Measurements from ENCODE around the gene HGF.

- no peak for TF ChIP-seq TAF1 (IDR thresholded peaks at IDR 0.05; ENCODE audit: low read depth, low read length)
- TF ChIP-seq, protein P1, sequence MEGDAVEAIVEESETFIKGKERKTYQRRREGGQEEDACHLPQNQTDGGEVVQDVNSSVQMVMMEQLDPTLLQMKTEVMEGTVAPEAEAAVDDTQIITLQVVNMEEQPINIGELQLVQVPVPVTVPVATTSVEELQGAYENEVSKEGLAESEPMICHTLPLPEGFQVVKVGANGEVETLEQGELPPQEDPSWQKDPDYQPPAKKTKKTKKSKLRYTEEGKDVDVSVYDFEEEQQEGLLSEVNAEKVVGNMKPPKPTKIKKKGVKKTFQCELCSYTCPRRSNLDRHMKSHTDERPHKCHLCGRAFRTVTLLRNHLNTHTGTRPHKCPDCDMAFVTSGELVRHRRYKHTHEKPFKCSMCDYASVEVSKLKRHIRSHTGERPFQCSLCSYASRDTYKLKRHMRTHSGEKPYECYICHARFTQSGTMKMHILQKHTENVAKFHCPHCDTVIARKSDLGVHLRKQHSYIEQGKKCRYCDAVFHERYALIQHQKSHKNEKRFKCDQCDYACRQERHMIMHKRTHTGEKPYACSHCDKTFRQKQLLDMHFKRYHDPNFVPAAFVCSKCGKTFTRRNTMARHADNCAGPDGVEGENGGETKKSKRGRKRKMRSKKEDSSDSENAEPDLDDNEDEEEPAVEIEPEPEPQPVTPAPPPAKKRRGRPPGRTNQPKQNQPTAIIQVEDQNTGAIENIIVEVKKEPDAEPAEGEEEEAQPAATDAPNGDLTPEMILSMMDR (IDR thresholded peaks at IDR 0.05; ENCODE audit: control extremely low read depth in 1 of 3, insufficient read depth in 1 of 3, low read depth in 1 of 3, low read length in 3 of 3): no peak
- TF ChIP-seq NRF1 (IDR thresholded peaks at IDR 0.05; ENCODE audit: low read depth, low read length): no peak
- no peak for TF ChIP-seq E2F6 (IDR thresholded peaks at IDR 0.05)
- TF ChIP-seq POLR2A (IDR thresholded peaks at IDR 0.05; ENCODE audit: control extremely low read depth in 1 of 2, low read depth in 2 of 2, low read length in 2 of 2): no peak
- TF ChIP-seq CEBPB (IDR thresholded peaks at IDR 0.05; ENCODE audit: low read depth, low read length): no peak
- TF ChIP-seq CTBP2 (IDR thresholded peaks at IDR 0.05; ENCODE audit: borderline replicate concordance, insufficient read depth, insufficient read length, low read length): no peak
- TF ChIP-seq EP300 (IDR thresholded peaks at IDR 0.05; ENCODE audit: borderline replicate concordance in 1 of 2, low read depth in 2 of 2, low read length in 2 of 2): no peak
- no peak for TF ChIP-seq SP4 (IDR thresholded peaks at IDR 0.05; ENCODE audit: low read length)
- no peak for TF ChIP-seq EGR1 (IDR thresholded peaks at IDR 0.05; ENCODE audit: borderline replicate concordance, low read depth, low read length)
- TF ChIP-seq FOSL1 (IDR thresholded peaks at IDR 0.05; ENCODE audit: insufficient read depth, low read depth, low read length): no peak
- no peak for TF ChIP-seq POLR2AphosphoS5 (IDR thresholded peaks at IDR 0.05; ENCODE audit: low read depth, low read length)
- TF ChIP-seq EZH2 (IDR thresholded peaks at IDR 0.05; ENCODE audit: low read depth, low read length, severe bottlenecking): no peak
Measured at GRCh38 chr7:81790686-81791085, 20.8 kb upstream of the HGF start.
